ENCODE data around the gene DHRS7. TPM values are rescaled to one million over a fixed set of nuclear protein-coding genes. Genes with fewer than 3 reads are reported as not detected.

Gene DHRS7
- total and polyA plus RNA-seq, 2 experiments from 2014 or later = 39.3 to 39.4 TPM

DNA sequence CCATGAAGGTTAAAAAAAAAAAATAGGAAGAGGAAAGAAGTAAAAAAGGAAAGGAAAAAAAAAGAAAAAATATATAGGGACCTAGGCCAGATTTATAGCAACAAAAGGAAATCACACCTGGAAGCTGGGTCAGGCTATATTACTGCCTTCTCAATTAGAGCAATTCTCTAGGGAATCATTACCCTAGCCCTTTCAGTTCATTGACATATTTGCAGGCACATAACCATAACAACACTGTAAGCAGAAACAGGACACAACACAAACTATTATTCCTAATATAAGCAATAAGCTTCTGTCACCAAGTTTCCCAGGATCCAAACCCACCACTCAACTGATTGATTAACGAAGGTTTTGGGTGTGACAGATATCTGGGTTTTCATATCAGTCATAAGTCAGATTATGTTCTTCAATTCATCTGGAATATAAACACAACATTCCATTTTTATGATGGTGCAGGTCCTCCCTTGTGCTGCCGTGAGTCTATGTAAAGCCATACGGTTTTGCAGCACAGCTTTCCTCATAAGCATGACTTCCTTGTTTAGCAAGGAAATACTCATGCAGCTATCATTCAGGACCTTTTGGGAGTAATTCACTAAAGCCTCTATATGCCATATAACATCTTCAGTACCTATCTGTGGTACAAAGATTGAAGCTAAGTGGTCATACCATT lies 69.3 kb downstream of the DHRS7 start (continued):
- TF ChIP-seq, protein P1, sequence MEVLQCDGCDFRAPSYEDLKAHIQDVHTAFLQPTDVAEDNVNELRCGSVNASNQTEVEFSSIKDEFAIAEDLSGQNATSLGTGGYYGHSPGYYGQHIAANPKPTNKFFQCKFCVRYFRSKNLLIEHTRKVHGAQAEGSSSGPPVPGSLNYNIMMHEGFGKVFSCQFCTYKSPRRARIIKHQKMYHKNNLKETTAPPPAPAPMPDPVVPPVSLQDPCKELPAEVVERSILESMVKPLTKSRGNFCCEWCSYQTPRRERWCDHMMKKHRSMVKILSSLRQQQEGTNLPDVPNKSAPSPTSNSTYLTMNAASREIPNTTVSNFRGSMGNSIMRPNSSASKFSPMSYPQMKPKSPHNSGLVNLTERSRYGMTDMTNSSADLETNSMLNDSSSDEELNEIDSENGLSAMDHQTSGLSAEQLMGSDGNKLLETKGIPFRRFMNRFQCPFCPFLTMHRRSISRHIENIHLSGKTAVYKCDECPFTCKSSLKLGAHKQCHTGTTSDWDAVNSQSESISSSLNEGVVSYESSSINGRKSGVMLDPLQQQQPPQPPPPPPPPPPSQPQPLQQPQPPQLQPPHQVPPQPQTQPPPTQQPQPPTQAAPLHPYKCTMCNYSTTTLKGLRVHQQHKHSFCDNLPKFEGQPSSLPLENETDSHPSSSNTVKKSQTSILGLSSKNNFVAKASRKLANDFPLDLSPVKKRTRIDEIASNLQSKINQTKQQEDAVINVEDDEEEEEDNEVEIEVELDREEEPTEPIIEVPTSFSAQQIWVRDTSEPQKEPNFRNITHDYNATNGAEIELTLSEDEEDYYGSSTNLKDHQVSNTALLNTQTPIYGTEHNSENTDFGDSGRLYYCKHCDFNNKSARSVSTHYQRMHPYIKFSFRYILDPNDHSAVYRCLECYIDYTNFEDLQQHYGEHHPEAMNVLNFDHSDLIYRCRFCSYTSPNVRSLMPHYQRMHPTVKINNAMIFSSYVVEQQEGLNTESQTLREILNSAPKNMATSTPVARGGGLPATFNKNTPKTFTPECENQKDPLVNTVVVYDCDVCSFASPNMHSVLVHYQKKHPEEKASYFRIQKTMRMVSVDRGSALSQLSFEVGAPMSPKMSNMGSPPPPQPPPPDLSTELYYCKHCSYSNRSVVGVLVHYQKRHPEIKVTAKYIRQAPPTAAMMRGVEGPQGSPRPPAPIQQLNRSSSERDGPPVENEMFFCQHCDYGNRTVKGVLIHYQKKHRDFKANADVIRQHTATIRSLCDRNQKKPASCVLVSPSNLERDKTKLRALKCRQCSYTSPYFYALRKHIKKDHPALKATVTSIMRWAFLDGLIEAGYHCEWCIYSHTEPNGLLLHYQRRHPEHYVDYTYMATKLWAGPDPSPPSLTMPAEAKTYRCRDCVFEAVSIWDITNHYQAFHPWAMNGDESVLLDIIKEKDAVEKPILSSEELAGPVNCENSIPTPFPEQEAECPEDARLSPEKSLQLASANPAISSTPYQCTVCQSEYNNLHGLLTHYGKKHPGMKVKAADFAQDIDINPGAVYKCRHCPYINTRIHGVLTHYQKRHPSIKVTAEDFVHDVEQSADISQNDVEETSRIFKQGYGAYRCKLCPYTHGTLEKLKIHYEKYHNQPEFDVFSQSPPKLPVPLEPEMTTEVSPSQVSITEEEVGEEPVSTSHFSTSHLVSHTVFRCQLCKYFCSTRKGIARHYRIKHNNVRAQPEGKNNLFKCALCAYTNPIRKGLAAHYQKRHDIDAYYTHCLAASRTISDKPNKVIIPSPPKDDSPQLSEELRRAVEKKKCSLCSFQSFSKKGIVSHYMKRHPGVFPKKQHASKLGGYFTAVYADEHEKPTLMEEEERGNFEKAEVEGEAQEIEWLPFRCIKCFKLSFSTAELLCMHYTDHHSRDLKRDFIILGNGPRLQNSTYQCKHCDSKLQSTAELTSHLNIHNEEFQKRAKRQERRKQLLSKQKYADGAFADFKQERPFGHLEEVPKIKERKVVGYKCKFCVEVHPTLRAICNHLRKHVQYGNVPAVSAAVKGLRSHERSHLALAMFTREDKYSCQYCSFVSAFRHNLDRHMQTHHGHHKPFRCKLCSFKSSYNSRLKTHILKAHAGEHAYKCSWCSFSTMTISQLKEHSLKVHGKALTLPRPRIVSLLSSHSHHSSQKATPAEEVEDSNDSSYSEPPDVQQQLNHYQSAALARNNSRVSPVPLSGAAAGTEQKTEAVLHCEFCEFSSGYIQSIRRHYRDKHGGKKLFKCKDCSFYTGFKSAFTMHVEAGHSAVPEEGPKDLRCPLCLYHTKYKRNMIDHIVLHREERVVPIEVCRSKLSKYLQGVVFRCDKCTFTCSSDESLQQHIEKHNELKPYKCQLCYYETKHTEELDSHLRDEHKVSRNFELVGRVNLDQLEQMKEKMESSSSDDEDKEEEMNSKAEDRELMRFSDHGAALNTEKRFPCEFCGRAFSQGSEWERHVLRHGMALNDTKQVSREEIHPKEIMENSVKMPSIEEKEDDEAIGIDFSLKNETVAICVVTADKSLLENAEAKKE (CRISPR knock-in tag; IDR thresholded peaks at IDR 0.05) = no peak

DNA sequence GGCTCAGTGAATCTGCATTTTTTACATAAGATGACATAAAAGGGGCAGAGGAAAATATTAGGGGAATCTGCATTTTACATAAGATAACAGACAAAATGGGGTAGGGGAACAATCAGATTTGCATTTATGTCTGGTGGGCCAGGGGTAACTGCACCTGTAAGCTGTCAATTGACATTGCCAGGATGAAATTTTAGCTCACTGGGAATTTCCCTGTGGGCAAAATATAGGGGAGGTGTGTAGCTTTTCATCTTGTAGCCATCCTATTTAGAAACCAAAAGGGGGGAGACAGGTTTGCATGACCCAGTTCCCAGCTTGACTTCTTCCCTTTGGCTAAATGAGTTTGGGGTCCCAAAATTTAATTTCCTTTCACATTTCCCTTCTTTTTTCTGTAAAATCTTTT lies 70.0 kb downstream of the DHRS7 start:
- ATAC-seq (no peak), DNase-seq (ENCODE audit: low spot score) (no peak)
- H3F3A ChIP-seq (replicated peaks; ENCODE audit: low read depth) = 0 out of 2 replicates have a peak, but pooled peaks cover 6% of the 10 kb centered on the region
- Mint-ChIP-seq H3K27ac (no peak overlapping the region; the same call in 1 of the 2 replicates), H3K4me3 (peak overlapping the region; percentile 39), H3K4me1 (peaks cover 33% of the 10 kb centered on the region), H3K9me3 (no peaks in the 10 kb centered on the region), H3K36me3 (ENCODE audit: low read depth) (peaks cover 22% of the 10 kb centered on the region), H3K27me3 (ENCODE audit: insufficient read depth, low read depth, poor library complexity) (no peaks in the 10 kb centered on the region)
- H3K4me2 ChIP-seq = peak overlapping the region; percentile 81
- 0 out of 2 replicates have a peak, but pooled peaks cover 5% of the 10 kb centered on the region for H4K20me1 ChIP-seq (replicated peaks; ENCODE audit: insufficient read depth)
- TF ChIP-seq EZH2phosphoT487 (IDR thresholded peaks at IDR 0.05; ENCODE audit: unreplicated experiment) (no peak), ZNF331 (CRISPR knock-in tag; IDR thresholded peaks at IDR 0.05; ENCODE audit: low read depth) (no peak)
- TF ChIP-seq, protein P1 (CRISPR knock-in tag; IDR thresholded peaks at IDR 0.05) = no peak
- H3K27ac ChIP-seq (ENCODE audit: low read depth) = no peak overlapping the region
- H3K27me3 ChIP-seq (ENCODE audit: insufficient read depth) = no peaks in the 10 kb centered on the region
- H3K79me2 ChIP-seq (replicated peaks; ENCODE audit: insufficient read depth) = peaks cover 77% of the 10 kb centered on the region
- H2AFZ ChIP-seq = no peak overlapping the region
- H3K4me3 ChIP-seq = peak overlapping the region; percentile 73
- H3K4me1 ChIP-seq (ENCODE audit: insufficient read depth) = peaks cover 26% of the 10 kb centered on the region
- H3K9me2 ChIP-seq (ENCODE audit: insufficient read depth) = no peaks in the 10 kb centered on the region
- H3K36me3 ChIP-seq (ENCODE audit: insufficient read depth) = no peaks in the 10 kb centered on the region; the same call in 1 of the 2 replicates
